Astrocyte (in vitro differentiated cells and primary cell): ENCODE measurements around the gene SLC23A3. TPM values are rescaled to one million over a fixed set of nuclear protein-coding genes. Genes with fewer than 3 reads are reported as not detected.

Experiments
- DNase-seq: peaks from one replicate; pipeline ENCODE4 v3.0.0-alpha.2; 2010; ENCODE audit warnings: low read depth
- FAIRE-seq: peaks from 2 replicates; lab custom pipeline; 2011; peaks lifted over from hg19 to GRCh38; lab: Jason Lieb, UNC
- H2AFZ ChIP-seq: 2 replicates; pipeline ENCODE4 v1.6.0; 2012; ENCODE audit warnings: low read depth, low read length, inconsistent platforms
- H3K27ac ChIP-seq: 2 replicates; pipeline ENCODE4 v1.5.1; 2011; ENCODE audit warnings: low read depth, low read length, inconsistent platforms
- H3K27me3 ChIP-seq: 2 replicates; pipeline ENCODE4 v1.6.0; 2011; ENCODE audit warnings: low read length, inconsistent platforms; ENCODE audit not compliant: insufficient read depth
- H3K36me3 ChIP-seq: 2 replicates; pipeline ENCODE4 v1.5.1; 2011; ENCODE audit warnings: low read length, inconsistent platforms; ENCODE audit not compliant: insufficient read depth
- H3K4me1 ChIP-seq: 2 replicates; pipeline ENCODE4 v1.5.1; 2011; ENCODE audit warnings: low read length, inconsistent platforms; ENCODE audit not compliant: insufficient read depth
- H3K4me2 ChIP-seq: 2 replicates; pipeline ENCODE4 v1.6.0; 2012; ENCODE audit warnings: low read length, inconsistent platforms
- H3K4me3 ChIP-seq: 2 replicates; pipeline ENCODE4 v1.5.1; 2011; ENCODE audit warnings: low read depth, mild to moderate bottlenecking, low read length, inconsistent platforms; ENCODE audit not compliant: insufficient read depth
- H3K79me2 ChIP-seq: 2 replicates; pipeline ENCODE4 v1.6.0; 2012; ENCODE audit warnings: mild to moderate bottlenecking, low read length, inconsistent platforms; ENCODE audit not compliant: insufficient read depth
- H3K9ac ChIP-seq: 2 replicates; pipeline ENCODE4 v1.6.0; 2012; ENCODE audit warnings: mild to moderate bottlenecking, low read length, inconsistent platforms
- H3K9me3 ChIP-seq: 2 replicates; pipeline ENCODE4 v1.5.1; 2012; ENCODE audit warnings: low read depth, mild to moderate bottlenecking, low read length, inconsistent platforms; ENCODE audit not compliant: insufficient read depth
- H4K20me1 ChIP-seq: 2 replicates; pipeline ENCODE4 v1.6.0; 2012; ENCODE audit warnings: low read length, inconsistent platforms; ENCODE audit not compliant: insufficient read depth
- H3K27ac Mint-ChIP-seq: one replicate; pipeline ENCODE4 v1.8.0; 2021; ENCODE audit warnings: mild to moderate bottlenecking, mixed read lengths; ENCODE audit not compliant: unreplicated experiment
- H3K27me3 Mint-ChIP-seq: one replicate; pipeline ENCODE4 v1.8.0; 2021; ENCODE audit warnings: low read depth, mixed read lengths; ENCODE audit not compliant: unreplicated experiment
- H3K36me3 Mint-ChIP-seq: one replicate; pipeline ENCODE4 v1.8.0; 2021; ENCODE audit warnings: low read depth, mixed read lengths; ENCODE audit not compliant: unreplicated experiment
- H3K4me1 Mint-ChIP-seq: one replicate; pipeline ENCODE4 v1.8.0; 2021; ENCODE audit warnings: low read depth, mixed read lengths; ENCODE audit not compliant: unreplicated experiment
- H3K4me3 Mint-ChIP-seq: one replicate; pipeline ENCODE4 v1.8.0; 2021; ENCODE audit warnings: mild to moderate bottlenecking, moderate library complexity, mixed read lengths; ENCODE audit not compliant: unreplicated experiment
- H3K9me3 Mint-ChIP-seq: one replicate; pipeline ENCODE4 v1.8.0; 2021; ENCODE audit warnings: mild to moderate bottlenecking, mixed read lengths; ENCODE audit not compliant: unreplicated experiment
- CTCF ChIP-seq: IDR thresholded peaks from 2 replicates; pipeline ENCODE4 v1.5.1; 2011; ENCODE audit warnings: low read depth, mild to moderate bottlenecking, inconsistent platforms, low read length, moderate library complexity; ENCODE audit not compliant: insufficient read depth
- EZH2 ChIP-seq: IDR thresholded peaks from 2 replicates; pipeline ENCODE4 v1.6.1; 2012; ENCODE audit warnings: mild to moderate bottlenecking, low read length, inconsistent platforms; ENCODE audit not compliant: insufficient read depth
- total RNA-seq: library from RNA; stranded (reverse); gene quantifications from 2 replicates; pipeline ENCODE4 v1.2.1, GENCODE V29; 2021

Gene SLC23A3
- total RNA-seq, 1 donor from 2014 or later, result 1.2 TPM

GRCh38 chr2:219160186-219161017 is 9.4 kb downstream of the SLC23A3 start, which contains the start of gene NHEJ1:
Gene NHEJ1 (minus strand): TSS chr2:219160815. CDS start chr2:219158362, 2,453 bp downstream.
- peaks cover 18% of the 10 kb centered on the region for H3K4me1 Mint-ChIP-seq
- Histone ChIP-seq H3K4me1 (peaks cover 4% of the 10 kb centered on the region), H3K9me3 (no peaks in the 10 kb centered on the region), H3K9ac (peak within 1 kb of the TSS; percentile 82), H3K79me2 (no peaks in the 10 kb centered on the region), H4K20me1 (no peaks in the 10 kb centered on the region), H3K4me3 (peak within 1 kb of the TSS; percentile 76), H3K27me3 (no peaks in the 10 kb centered on the region), H2AFZ (peak within 1 kb of the TSS; percentile 90), H3K4me2 (peak within 1 kb of the TSS; percentile 98), H3K27ac (peak within 1 kb of the TSS; percentile 87), H3K36me3 (peaks cover 4% of the 10 kb centered on the region)
- TF ChIP-seq EZH2 (no peak), CTCF (peak; percentile 78)
- peak; percentile 83 for DNase-seq
- peak; percentile 39 for FAIRE-seq
- H3K27ac Mint-ChIP-seq, result peak within 1 kb of the TSS; percentile 85
- no peaks in the 10 kb centered on the region for H3K9me3 Mint-ChIP-seq
- H3K4me3 Mint-ChIP-seq, result peak within 1 kb of the TSS; percentile 86
- H3K36me3 Mint-ChIP-seq, result peaks cover 11% of the 10 kb centered on the region
- peaks cover 18% of the 10 kb centered on the region for H3K27me3 Mint-ChIP-seq

GRCh38 chr2:219159771-219160185 is 10.1 kb downstream of the SLC23A3 start:
- H3K9me3 ChIP-seq, result no peaks in the 10 kb centered on the region
- no peaks in the 10 kb centered on the region for H3K79me2 ChIP-seq
- Mint-ChIP-seq H3K27me3 (peaks cover 18% of the 10 kb centered on the region), H3K36me3 (peaks cover 10% of the 10 kb centered on the region), H3K4me3 (peak overlapping the region; percentile 86), H3K4me1 (peaks cover 18% of the 10 kb centered on the region), H3K27ac (peak overlapping the region; percentile 10), H3K9me3 (no peaks in the 10 kb centered on the region)
- H3K27ac ChIP-seq, result no peak overlapping the region
- H3K27me3 ChIP-seq, result no peaks in the 10 kb centered on the region
- no peak for DNase-seq
- H3K36me3 ChIP-seq, result peaks cover 4% of the 10 kb centered on the region
- H3K4me3 ChIP-seq, result peak overlapping the region; percentile 76
- H3K9ac ChIP-seq, result peak overlapping the region; percentile 82
- peak overlapping the region; percentile 98 for H3K4me2 ChIP-seq
- FAIRE-seq, result no peak
- TF ChIP-seq EZH2 (no peak), CTCF (no peak)
- no peaks in the 10 kb centered on the region for H4K20me1 ChIP-seq
- peak overlapping the region; percentile 90 for H2AFZ ChIP-seq
- peaks cover 4% of the 10 kb centered on the region for H3K4me1 ChIP-seq

GRCh38 chr2:219158586-219158985 is 11.2 kb downstream of the SLC23A3 start:
- H3K4me3 ChIP-seq, result no peak overlapping the region
- Mint-ChIP-seq H3K9me3 (no peaks in the 10 kb centered on the region), H3K27me3 (peaks cover 9% of the 10 kb centered on the region), H3K4me1 (peaks cover 18% of the 10 kb centered on the region), H3K36me3 (peaks cover 9% of the 10 kb centered on the region), H3K27ac (no peak overlapping the region), H3K4me3 (peak overlapping the region; percentile 34)
- no peak overlapping the region for H3K27ac ChIP-seq
- FAIRE-seq, result peak; percentile 56
- no peaks in the 10 kb centered on the region for H4K20me1 ChIP-seq
- no peak overlapping the region for H3K9ac ChIP-seq
- H3K27me3 ChIP-seq, result no peaks in the 10 kb centered on the region
- H3K4me1 ChIP-seq, result peaks cover 4% of the 10 kb centered on the region
- no peaks in the 10 kb centered on the region for H3K79me2 ChIP-seq
- no peak for DNase-seq
- no peak overlapping the region for H3K4me2 ChIP-seq
- no peaks in the 10 kb centered on the region for H3K9me3 ChIP-seq
- peaks cover 4% of the 10 kb centered on the region for H3K36me3 ChIP-seq
- TF ChIP-seq EZH2 (no peak), CTCF (no peak)
- no peak overlapping the region for H2AFZ ChIP-seq
